NCI-H1436 treated with DMSO at 0.1 percent for 48 hours (cell line): Measurements from ENCODE around the gene FBLN5.
"Not testable (repeated sequence)": the region's sequence is repeated elsewhere in the genome, so short reads cannot be mapped to it uniquely, and the experiment has no call there.

Source experiments
- DNase-seq: peaks from one replicate; lab custom pipeline; 2025; lab: John Stamatoyannopoulos, UW

Gene FBLN5

DNA sequence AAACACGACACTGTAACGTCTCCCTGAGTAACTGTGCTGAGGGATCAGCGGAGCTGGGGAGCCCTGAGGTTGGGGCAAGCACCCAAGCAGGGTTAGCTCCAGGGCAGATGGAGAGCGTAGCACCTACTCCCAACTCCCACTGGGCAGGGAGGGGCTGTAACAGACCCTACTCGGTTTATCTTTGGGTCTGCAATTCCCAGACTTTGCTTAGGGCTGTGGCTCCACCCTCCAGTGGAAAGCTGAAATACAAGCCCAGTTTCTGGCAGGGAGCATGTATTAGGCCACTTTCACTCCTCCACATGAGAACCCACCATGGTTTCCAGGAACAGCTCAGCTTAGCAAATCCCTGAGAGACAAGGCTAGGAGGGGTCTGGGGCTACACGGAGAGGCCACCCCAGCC, 62.8 kb downstream of the FBLN5 start:
- no peak for DNase-seq

DNA sequence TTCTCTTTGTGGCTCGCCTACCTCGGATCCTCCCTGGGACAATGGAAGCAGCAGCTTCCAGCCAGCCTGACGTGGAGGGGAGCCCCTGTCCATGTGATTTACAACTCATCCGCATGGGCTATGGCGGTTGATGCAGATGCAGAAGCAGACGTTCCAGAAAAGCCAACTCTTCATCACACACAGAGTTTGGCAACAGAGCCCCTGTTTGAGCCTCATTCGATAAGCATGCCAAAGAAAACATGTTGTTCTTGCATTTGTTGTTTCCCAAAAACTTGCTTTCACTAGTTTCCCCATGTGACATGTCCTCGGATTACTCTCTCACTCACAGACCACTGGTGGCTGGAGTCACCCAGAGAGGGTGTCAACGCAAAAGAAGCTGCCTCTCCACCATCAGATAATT, 63.7 kb downstream of the FBLN5 start:
- DNase-seq: no peak

DNA sequence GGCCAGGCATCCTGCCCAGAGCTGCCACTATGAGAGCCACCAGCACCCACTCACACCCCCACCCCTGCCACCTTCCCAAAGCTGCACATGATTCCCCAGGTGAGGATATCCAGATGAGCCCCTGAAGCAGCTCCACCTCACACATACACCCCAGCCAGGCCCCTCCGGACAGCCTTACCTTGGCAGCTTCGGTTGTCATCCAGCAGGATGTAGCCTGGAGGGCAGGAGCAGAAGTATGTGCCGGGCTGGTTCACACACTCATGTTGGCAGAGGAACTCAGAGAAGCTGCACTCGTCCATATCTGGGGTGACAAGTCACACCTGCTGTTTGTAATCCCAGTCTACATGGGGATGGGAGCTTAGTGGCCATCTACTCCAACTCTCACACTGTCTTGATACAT, 64.7 kb downstream of the FBLN5 start:
- no peak for DNase-seq

DNA sequence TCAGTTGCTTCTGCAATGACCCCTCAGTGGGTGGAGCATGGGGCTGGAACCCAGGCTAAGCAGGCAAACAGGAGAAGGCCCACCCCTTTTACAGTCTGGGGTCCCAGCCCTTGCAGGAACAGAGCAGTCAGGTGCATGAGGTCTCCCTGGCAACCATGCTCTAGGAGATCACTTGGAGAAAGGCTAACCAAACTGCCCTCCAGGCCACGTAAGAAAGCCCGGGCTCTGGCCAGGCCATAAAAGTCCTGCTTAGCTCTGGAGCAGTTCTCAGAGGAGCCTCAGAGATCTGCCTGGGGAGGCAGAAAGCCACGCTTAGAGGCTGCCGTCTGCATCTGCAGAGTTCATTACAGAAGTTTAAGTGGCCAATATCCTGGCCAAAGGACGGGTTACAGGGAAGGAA, 65.1 kb downstream of the FBLN5 start:
- DNase-seq: no peak

DNA sequence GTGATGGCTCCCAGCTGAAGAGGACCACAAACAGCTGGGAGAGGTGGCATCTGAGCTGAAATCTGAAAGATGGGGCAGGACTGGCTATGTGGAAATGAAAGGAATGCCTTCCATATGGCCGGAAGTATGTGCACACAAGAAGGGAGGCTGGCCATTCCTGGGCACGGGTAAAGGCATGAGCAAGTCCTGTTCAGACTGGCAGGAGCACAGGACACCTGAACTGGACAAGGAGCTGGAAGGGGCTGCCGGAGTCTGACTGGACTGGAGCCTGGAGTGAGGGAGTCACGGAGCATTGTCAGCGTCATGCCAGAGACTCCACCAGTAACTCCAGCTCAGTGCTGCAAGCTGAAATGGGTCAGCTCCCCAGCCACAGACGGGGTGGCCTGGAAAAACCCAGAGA, 68.3 kb downstream of the FBLN5 start:
- no peak for DNase-seq

DNA sequence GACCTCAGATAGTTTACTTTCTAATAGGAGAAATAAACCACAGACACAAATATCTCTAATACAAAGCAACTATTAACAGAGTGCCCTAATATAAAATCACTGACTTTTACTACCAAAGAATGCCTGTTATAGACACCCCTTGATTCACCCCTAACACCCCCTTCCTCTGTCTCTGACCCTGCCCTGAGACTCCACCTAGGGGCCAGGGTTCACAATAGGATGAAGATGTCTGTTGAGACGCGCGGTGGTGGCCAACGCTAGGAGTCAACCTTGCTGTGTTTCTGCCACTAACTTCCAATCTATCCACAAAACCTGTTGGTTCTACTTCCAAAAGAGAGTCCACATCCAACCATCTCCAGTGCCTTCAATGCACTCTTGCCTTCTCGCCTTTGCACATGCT, 69.2 kb downstream of the FBLN5 start:
- no peak for DNase-seq

DNA sequence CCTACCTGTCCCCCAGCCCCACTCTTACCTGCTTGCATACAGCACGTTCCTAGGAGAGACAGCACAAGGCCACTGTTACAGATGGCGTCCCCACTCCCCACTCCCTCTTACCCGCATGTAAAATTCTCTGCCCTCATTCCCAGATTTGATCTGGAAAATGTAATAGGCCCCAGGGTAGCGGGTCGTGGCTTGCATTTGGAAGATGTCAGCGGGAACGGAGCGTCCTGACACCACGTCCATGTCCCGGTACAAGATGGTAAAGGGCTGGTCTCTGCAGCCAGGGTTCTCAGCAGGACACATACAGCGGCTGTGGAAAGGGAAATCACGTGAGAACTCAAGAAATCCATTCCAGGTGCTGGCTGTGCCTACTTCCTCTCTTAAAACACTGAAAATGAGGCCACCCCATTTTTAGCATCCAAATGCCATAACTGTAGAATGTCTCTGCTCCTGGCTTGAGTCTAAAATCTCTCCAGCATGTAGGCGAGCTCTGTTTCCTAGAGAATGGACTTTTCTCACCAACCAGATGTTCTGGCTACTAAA, 70.0 kb downstream of the FBLN5 start:
- no peak for DNase-seq

DNA sequence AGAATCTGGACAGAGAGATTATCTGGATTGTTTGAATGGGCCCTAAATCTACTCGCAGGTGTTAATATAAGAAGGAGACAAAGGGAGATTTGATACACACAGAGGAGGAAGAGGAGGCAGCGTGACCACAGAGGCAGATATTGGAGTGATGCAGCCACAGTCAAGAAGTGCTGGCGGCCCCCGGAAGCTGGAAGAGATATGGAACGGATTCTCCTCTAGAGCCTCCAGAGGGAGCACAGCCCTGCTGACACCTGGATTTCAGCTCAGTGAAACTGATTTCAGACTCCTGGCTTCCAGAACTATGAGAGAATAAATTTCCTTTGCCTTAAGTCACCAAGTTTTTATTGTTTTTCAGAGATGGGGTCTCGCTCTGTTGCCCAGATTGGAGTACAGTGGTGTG, 71.0 kb downstream of the FBLN5 start:
- DNase-seq: no peak

DNA sequence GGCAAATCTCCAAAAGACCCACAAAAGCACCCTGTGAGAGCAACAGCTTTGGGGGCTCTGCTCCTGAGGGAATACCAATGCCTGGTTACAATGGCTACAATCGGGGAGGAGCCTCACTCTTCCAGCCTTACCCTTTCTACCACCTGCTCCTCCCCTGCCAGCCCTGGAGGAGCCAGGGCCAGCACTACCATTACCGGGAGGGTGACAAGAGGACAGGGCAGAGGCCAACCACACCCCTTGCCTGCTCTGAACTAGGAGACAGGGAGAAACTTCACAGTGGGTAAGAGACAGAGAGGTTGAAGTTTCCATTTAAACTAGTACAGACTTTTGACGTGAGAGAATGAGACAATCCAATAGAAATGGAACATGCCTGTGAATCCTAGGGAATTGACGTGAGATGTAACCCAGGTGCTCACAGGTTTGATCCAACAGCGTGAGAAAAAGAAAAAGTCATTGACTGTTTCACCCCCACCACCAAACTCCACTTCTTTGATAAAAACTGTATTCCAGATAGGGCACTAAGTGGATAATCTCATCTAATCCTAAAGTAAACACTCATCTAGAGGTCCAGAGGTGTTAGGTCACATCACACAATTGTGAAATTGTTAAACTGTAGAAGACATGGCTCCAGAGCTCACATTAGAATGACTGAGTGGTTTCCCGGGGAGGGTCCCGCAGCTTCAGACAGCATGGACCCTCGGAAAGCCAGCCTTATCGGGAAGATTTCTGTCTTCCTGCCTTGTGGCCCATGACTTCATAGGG, 71.8 kb downstream of the FBLN5 start:
- DNase-seq: no peak

DNA sequence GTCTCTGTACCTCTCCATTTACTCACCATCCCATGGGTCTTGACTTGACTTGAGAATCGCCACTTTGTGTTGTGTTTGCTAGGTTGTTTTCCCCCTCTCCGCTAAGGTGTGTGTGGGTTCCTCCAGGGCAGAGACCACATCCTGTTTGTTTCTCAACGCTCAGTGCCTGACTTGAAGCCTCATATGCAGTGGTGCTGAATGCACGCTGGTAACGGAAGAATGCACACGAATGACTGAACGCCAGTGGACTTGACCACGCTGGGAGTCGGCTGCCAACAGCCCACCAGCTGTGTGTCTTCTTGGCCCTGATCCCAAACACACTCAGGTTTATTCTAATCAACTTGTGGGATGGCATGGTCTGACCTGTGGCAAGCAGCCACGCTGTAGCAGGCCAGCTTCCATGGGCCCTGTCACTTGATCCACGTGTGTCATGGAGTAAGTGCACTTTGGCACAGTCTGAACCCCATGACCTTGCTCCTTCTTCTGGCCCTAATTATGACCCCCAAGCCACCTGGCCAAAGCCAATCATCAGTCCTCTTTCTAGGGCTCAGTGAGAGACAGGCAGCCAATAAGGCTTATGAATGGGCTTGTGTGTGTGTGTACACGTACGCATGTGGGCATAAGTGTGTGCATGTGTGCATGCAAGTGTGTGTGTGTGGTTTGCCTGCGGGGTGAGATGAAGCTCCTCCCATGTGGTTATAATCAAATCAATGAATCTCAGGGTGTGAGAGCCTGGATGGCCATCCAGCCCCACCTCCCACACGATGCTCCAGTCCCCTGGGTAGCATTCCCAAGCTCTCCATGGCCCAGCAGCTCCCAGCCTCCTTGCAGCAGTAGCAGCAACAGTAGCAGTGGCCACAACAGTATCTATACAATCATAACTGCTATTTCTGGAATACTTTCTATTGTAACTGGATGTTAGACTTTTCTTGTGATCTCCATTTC, 73.8 kb downstream of the FBLN5 start:
- DNase-seq: no peak

DNA sequence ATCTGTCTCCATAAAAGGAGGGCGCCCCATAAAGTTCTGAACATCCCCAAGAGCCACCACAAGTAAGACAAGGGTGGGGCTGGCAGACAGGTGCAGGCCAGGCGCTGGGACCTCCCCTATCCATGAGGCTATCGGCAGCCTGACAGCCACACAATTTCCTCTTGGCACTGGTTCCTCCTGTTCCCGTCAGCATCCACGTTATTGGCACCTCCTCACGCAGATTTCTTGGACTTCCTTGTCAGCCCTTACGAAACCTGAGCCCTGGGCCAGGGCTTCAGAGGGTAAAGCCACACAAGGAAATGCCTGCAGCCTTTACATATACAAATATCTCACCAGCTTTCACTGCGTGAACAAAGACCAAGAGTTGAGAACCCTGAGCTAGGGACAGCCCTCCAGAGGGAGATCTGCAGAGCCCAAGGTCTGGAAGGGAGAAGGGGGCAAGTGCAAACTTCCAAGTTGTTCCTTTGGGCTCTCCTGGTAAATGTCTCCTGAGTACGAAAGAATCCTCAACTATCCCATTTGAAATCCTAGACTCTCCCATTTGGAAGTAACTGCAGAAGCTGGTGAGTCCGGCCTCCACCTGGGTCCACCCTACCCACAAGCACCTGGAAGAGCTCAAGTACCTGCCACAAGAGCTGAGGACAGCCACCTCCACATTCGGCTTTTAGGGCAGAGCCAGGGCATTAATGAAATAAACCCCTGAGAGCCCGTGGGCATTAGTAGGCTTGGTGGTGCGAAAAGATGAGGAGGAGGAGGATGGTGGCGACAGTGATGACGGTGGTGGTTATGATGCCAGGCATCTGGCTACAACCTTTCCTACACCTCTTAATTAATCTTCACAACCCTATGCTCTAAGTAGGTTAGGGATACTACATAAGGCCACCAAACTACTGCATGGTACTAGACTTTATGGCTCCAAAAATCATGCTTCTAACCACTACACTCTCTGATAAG, 74.7 kb downstream of the FBLN5 start:
- DNase-seq: no peak

DNA sequence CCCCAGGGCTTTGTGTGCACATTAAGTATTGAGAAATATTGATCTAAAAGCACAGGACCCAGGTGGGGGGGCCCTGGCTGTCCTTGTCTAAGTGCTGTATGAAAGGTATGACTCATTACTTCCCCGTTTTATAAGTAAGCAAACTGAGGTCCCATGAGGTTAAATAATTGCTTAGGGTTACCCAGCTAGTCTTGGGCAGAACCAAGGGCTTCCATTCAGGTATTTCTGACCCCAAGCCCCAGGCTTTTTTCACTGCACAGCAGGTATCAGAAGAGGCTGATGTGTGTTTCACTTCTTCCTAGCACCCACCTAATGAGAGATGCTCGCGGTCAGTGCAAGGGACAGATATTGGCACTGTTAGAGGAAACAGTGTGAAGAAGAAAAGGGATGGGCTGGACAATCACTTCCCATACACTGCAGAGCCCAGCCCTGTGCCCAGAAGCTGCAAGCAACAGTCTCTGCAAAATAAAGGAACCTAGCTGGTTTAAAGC, 75.4 kb downstream of the FBLN5 start:
- DNase-seq: no peak

DNA sequence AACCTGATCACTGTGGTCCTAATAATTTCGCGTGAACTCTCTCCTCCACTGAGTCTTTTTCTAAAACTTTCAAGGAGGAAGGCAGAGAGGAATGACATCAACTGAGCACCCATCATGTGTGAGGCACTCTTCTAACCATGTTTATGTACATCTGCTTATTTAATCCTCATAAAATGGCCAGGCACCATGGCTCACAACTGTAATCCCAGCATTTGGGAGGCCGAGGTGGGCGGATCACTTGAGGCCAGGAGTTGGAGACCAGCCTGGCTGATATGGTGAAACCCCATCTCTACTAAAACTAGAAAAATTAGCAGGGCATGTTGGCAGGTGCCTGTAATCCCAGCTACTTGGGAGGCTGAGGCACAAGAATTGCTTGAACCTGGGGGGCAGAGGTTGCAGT, 76.1 kb downstream of the FBLN5 start:
- DNase-seq: not testable (repeated sequence)

DNA sequence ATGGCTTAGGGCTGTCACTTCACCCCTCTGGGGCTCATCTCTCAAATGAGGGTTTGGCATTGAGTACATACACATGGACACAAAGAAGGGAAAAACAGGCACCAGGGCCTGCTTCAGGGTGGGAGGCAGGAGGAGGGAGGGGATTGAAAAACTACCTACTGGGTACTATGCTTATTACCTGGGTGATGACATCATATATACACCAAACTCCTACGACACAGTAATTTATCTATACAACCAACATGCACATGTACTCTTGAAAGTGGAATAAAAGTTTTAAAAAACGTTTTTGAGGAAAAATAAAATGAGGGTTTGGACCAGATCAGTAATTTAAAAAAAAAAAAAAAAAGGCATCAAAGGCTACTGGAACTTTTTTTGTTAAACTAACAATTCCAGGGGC, 76.6 kb downstream of the FBLN5 start:
- no peak for DNase-seq

DNA sequence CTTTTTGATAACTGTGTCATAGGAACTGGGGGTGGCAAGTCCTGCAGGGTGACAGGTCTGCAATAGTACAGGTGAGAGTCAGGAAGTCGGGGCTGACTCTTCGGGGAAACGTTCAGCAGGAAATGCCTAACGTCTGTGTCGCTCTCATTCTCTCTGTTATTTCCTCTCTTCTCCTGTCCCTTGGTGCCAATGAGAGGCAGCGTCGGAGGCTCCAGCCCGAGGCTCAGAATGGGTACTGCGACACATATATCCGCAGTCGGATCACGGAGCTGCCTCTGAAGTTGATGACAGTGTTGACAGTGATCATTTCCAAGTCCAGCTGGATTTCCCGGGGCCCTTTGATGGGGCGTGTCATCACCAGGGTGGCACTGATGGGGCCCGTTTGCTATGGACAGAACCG, 77.5 kb downstream of the FBLN5 start:
- no peak for DNase-seq

DNA sequence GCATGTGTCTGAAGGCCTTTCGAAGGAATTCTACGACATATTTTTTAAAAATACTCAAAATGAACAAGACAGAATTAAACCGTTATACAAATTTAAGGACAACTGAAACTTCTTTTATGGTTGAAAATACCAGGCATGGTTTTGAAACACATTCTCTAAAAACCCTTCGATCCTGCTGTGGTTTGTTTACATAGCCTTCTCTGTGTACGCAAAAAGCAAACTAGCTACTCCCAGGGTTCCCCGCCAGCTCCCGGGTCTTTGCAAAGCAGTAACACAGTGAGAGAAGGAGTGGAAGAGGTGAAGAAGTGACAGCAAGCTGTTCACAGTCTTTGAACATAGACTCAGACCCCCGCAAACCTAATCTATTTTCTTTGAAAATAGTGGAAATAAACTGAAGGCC, 77.9 kb downstream of the FBLN5 start:
- DNase-seq: no peak

DNA sequence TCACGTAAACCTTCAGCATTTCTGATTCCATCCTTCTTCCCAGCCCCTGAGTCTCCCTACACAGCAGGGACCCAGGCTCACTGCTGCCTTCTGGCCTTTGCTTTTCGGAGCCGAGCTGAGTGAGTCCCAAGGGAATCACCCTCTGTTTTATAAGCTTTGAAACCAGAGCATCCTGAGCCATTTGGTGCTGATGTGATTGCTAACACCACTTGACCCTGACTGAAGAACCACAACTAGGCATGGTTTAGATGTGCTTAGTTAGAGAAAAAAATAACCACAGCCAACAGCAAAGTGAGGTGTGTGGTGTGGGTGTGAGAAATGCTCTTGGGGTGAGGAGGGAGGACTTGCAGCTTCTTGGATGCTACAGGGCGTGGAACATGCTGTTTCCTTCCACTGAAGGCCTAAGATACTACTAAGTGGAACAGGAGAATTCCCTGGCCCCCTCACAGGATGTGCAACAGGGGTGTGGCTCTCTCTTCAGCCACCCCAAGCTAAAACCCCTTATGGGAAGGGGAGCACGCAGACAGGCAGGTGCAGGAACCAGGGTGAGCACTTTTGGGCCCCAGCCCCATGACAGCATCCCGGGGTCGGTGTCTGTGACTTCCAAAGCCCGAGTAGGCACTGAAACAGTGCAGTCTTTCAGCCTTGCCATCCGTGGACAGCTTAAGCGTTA, 80.0 kb downstream of the FBLN5 start, which contains the start of gene TC2N:
TSS of gene TC2N (minus strand) at position 221 of the 673 bp plus-strand sequence. CDS start 53,767 bp downstream, outside the sequence.
- DNase-seq: no peak

DNA sequence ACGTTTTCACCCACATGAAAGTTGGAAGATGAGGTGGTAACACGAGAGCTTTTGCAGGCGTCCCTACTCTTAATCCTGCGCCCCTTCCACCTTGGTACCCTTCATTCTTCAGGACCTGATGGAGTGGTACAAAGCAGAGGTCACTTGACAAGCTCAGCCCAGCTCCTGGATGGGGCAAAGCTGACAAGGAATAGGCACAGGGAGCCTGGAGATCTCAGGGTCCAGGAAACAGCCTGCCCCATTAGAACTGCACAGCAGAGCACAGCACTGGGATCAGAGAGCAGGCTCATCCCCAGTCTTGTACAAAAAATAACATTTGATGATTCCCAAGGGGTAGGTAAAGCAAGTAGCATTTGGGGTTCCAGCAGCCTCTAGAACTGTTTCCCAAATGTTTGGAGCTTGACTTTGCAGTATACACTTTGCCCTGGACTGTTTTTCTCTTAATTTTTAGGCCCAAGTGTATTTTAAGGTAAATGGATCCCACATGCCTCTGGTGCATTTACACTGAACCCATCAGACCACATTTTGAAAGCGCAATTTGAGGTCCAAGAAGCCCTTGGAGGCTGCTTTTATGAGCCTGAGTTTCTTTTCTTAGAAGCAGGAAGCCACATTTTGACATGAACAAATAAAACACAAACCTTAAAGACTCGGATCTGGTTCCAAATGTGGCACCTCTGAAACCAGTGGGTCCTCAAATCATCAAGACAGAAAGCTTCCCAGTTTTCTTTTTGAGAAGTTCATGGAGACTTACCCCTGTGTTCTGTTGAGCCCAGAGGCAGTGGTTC, 80.8 kb downstream of the FBLN5 start:
- DNase-seq: no peak

DNA sequence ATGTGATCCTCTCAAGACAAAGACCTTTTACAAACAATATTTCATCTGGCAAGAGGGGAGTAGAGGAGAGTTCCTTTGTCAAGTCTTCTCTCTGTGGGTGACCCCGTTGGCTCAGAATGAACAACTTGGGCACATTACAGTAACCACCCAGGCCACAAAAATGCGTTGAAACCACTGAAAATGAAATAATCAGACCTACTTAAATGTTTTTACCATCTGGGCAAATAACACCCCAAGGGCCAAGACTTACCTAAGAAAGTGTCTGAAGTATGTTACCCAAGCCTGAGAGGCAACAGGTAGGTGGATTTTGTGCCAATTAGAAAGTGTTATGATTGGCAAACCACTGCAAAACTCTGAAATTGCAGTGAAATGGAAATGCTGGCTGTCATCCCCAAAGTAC, 81.4 kb downstream of the FBLN5 start:
- no peak for DNase-seq

DNA sequence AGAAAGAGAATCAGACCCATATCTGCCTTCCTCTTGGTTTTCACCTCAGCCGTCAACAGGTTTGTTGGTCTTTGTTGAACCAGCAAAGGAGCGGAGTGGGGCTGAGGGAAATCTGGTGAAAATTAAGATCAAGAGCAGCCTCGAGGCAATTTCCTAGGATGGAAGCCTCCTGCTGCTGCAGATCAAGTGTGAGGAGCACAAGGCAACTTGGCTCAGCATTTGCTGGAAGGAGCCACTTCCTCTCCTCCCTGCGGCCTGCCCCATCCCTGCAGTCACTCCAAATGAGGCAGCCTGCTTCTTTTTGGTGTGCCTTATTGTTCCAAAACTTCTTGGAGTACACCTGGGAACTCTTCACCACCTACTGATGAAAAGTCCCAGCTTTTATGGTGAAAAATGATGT, 85.1 kb downstream of the FBLN5 start:
- no peak for DNase-seq
